Measurements from ENCODE around the gene NAA40. TPM values are rescaled to one million over a fixed set of nuclear protein-coding genes. Genes with fewer than 3 reads are reported as not detected.

The NAA40 gene
- total and polyA plus RNA-seq, 8 donors: 6.8 to 25.7 (median 13.9) TPM

DNA sequence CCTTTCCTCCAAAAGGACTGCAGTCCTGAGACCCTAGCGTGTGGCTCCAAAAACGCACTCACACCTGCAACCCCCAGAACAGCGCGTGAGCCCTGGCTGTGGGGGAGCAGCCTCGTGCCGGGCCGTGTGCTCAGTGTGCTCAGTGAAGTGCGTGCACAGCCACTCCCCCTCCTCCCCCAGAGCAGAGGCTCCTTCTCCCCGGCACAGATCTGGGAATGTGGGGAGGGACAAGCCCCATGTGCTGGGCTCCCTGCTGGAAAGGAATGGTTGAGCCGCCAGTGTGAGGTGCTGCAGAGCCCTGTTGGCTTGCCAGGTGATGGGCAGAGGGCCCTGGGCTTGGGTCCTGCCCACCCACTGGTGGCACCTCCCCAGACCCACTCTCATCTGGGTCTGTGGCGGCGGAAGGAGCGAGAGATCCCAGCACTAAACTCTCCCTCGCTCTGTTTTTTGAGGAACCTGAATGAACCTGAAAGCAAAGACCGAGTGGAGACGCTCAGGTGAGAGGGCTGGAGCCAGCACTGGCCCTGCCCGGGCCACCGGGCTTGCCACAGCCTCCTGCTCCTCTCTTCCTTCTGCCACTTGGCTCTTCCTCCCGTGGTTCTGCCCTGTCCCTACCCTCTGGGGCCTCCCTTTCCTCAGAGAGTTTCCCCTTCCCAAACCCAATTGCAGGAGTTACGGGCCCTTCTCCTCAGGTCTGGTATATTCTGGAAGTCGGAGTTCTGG is 30.8 kb upstream of the NAA40 start:
- FAIRE-seq: no peak
- intact Hi-C loops (cut with DNase I): loop anchor here in 1 of 3 donors (10.0 kb wide), 1 partner anchor 73 kb away; the partner anchor contains the start of gene MARK2
- H3K27ac ChIP-seq: no peak overlapping the region

GRCh38 chr11:63908631-63909401 is 30.0 kb upstream of the NAA40 start:
- ATAC-seq: peak in 1 of 4 donors; percentile 5
- no peaks in the 10 kb centered on the region for H3K9me3 ChIP-seq
- no peaks in the 10 kb centered on the region for H3K27me3 ChIP-seq
- H3K4me3 ChIP-seq: no peak overlapping the region
- no peak overlapping the region for H3K27ac ChIP-seq
- DNase-seq: no peak
- intact Hi-C loops (cut with DNase I): loop anchor here in 1 of 3 donors (10.0 kb wide), 1 partner anchor 74 kb away; the partner anchor contains the start of gene MARK2
- H3K4me1 ChIP-seq: no peaks in the 10 kb centered on the region
- no peak for FAIRE-seq
- peaks cover 4 to 34% (median 11%) of the 10 kb centered on the region in 3 donors for H3K36me3 ChIP-seq
- 89% methylated on average over 46 of the region's 46 CpGs for WGBS, 2 donors
- TF ChIP-seq, protein P1, sequence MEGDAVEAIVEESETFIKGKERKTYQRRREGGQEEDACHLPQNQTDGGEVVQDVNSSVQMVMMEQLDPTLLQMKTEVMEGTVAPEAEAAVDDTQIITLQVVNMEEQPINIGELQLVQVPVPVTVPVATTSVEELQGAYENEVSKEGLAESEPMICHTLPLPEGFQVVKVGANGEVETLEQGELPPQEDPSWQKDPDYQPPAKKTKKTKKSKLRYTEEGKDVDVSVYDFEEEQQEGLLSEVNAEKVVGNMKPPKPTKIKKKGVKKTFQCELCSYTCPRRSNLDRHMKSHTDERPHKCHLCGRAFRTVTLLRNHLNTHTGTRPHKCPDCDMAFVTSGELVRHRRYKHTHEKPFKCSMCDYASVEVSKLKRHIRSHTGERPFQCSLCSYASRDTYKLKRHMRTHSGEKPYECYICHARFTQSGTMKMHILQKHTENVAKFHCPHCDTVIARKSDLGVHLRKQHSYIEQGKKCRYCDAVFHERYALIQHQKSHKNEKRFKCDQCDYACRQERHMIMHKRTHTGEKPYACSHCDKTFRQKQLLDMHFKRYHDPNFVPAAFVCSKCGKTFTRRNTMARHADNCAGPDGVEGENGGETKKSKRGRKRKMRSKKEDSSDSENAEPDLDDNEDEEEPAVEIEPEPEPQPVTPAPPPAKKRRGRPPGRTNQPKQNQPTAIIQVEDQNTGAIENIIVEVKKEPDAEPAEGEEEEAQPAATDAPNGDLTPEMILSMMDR (IDR thresholded peaks at IDR 0.05): no peak

More for the DNA sequence above, 30.8 kb upstream of the NAA40 start:
- TF ChIP-seq, protein P1 (IDR thresholded peaks at IDR 0.05): no peak
- WGBS, 2 donors: 91% methylated on average over 21 of the region's 21 CpGs
- Histone ChIP-seq H3K27me3 (no peaks in the 10 kb centered on the region), H3K4me1 (no peaks in the 10 kb centered on the region), H3K36me3 (peaks cover 6 to 42% (median 19%) of the 10 kb centered on the region in 3 donors), H3K9me3 (no peaks in the 10 kb centered on the region), H3K4me3 (no peak overlapping the region)
- no peak for DNase-seq
- ATAC-seq: no peak

DNA sequence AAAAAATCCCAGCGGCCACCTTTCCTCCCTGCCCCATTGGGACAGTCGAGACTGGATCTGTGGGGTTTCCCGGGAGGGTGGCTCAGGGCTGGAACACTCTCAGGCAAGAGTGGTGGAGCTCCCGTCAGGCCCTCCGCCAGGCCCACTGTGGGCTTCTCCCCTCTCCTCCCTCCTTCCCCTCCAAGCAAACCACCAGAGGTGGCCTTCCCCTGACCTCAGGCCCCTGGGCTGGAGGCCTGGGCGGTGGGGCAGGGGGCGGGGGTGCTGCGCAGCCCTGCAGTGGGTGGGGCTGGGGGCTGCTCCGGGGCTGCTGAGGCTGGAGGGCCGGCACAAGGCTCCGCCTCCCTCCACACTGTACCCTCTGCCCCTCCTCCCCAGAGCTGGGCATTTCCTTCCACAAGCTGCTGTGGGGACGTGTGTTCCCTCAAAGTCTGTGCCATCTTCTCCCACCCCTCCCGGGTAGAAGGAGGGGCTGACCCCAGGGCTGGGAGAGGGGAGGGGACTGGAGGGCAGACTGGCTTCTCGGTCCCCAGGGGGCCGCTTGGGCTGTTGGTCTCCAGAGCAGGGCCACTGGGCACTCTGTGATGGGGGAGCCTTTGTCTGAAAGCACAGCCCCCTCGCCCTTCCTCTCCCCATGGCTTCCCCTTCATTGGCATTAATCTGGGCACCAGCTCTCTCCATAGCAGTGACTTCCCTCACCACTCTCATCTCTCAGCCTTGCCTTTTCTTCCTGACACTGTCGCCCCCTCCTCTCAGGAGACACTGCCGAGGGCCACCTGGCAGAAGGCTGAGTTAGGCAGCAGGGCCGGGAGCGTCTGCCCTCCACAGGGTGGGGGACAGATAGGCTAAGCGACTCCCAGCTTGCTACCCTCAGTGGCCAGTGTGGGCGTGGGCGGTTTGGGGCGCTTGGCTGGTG is 29.0 kb upstream of the NAA40 start:
- no peaks in the 10 kb centered on the region for H3K9me3 ChIP-seq
- H3K4me3 ChIP-seq: no peak overlapping the region
- 81 to 86% methylated on average over 21 to 24 of the region's 24 CpGs for WGBS, 2 donors
- intact Hi-C loops (cut with DNase I): loop anchor here in 1 of 3 donors (10.0 kb wide), 1 partner anchor 75 kb away; the partner anchor contains the start of gene MARK2
- no peak overlapping the region for H3K27ac ChIP-seq
- no peaks in the 10 kb centered on the region for H3K4me1 ChIP-seq
- H3K27me3 ChIP-seq: no peaks in the 10 kb centered on the region
- FAIRE-seq (no peak), DNase-seq (no peak), ATAC-seq (no peak)
- TF ChIP-seq, protein P1 (IDR thresholded peaks at IDR 0.05): no peak
- H3K36me3 ChIP-seq: peaks cover 2 to 24% (median 2%) of the 10 kb centered on the region in 3 donors

DNA sequence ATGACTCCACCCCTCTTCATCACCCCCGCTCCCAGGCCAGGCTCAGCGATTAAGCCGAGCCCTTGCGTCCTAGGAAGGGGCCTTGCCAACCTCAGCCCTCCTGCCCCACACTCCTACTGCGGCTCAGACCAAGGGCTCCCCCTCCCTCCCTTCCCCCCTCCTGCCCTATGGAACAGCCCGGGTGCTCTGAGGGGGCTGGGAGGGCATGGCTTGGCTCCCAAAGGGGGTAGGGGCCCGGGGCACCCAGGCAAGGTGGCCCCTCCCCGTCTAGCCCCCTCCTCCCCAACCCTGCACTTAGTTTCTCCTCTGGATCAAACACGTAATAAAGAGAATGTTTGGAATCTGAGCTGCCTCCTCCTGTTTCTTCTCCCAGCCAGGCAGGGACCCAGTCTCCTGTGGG is 28.1 kb upstream of the NAA40 start:
- ATAC-seq (no peak), FAIRE-seq (no peak), DNase-seq (no peak)
- Histone ChIP-seq H3K4me1 (no peaks in the 10 kb centered on the region), H3K27me3 (no peaks in the 10 kb centered on the region), H3K36me3 (peaks cover 0 to 20% (median 2%) of the 10 kb centered on the region in 3 donors), H3K4me3 (no peak overlapping the region), H3K9me3 (no peaks in the 10 kb centered on the region), H3K27ac (no peak overlapping the region)
- intact Hi-C loops (cut with DNase I): no loop called here
- 76 to 93% methylated on average over 8 to 9 of the region's 9 CpGs for WGBS, 2 donors
- TF ChIP-seq, protein P1 (IDR thresholded peaks at IDR 0.05): no peak
